Stimulated activated CD4-positive, alpha-beta T cell treated with anti-CD3 and anti-CD28 coated beads, TNF-alpha, amount 100 ng/mL, for 4 hours (primary cell): ENCODE results near the gene RGS7BP.

Experiments used
- DNase-seq, 3 experiments: peaks; one replicate each; pipeline ENCODE4 v3.0.0-alpha.2; 2020; ENCODE audit warnings: low read depth in 3 of 3

The RGS7BP gene

GRCh38 chr5:64505769-64506566, at the start of gene RGS7BP:
RGS7BP (plus strand) TSS chr5:64506015; CDS start chr5:64506625, 610 bp downstream.
- no peak for DNase-seq

GRCh38 chr5:64457846-64458245, 48.0 kb upstream of the RGS7BP start:
- no peak for DNase-seq

GRCh38 chr5:64458948-64459347, 46.9 kb upstream of the RGS7BP start:
- no peak for DNase-seq

- DNase-seq, result no peak
Observed at GRCh38 chr5:64462391-64462790, 43.4 kb upstream of the RGS7BP start.

- no peak for DNase-seq
Observed at GRCh38 chr5:64486163-64486562, 19.7 kb upstream of the RGS7BP start.

DNA sequence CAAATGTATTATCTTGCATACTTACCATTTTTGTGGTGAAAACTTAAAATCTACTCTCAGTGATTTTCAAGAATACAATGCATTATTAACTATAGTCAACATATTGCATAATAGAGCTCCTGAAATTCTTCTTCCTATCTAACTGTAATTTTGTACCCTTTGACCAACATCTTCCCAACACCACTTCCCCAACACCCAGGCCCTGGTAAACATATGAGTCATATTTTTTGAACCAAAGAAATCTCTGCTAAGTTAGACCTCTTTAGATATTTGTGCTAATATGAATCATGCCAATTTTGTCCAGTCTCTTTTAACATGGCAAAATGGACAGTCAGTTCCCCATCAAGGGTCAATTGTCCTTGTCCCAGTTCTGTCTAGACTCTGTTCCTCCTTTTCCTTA, 18.5 kb upstream of the RGS7BP start:
- no peak for DNase-seq

- no peak for DNase-seq
Observed at GRCh38 chr5:64489857-64490256, 16.0 kb upstream of the RGS7BP start.

DNA sequence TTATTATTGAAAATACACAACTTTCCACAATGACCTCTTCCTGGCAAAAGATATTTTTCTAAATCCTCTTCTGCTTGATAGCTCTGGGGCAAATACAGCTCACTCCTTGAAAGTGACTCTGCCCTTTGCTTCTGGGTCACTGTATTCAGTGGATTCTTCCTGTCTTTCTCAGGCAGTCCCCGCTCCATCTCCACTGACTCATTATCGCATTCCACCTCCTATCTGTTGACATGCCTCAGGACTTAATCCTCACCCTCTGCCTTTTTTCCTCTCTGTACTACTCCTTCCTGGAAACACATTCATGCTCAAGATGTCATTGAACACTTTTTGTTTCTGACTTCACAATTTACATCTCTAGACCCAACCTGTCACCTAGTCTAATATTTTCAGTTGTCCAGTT, 8.4 kb upstream of the RGS7BP start:
- no peak for DNase-seq

GRCh38 chr5:64502196-64502595, 3.6 kb upstream of the RGS7BP start:
- no peak for DNase-seq

DNA sequence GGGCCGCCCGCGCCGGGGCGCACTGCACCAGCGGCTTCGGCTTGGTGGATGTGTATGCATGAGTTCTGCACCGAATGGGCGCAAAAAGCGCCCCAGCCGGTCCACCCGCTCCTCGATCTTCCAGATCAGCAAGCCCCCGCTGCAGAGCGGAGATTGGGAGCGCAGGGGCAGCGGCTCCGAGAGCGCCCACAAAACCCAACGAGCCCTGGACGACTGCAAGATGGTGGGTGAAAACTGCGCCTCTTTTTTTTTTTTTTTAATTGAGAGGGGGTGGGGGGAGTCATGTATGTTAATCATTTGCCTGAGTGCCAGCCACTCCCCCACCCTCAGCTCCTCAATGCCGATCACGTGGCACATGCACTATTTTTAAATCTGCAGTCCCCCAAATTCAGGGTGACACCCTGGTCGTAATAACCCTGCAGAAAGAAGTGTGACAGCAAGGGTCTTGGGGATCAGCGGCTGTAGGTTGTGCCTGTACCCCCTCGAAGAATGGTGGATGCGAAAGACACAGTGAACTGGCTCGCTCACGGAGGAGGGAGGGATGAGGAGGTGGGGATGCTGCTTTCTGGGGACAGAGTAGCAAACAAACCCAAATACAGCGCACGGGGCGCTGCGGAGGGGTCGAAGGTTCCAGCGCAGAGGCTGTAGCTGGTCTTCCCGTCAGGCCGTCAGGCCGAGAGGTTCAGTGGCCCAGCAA, 900 bp downstream of the RGS7BP start:
- no peak for DNase-seq

GRCh38 chr5:64507264-64507605, 1.4 kb downstream of the RGS7BP start:
- DNase-seq, result no peak

DNA sequence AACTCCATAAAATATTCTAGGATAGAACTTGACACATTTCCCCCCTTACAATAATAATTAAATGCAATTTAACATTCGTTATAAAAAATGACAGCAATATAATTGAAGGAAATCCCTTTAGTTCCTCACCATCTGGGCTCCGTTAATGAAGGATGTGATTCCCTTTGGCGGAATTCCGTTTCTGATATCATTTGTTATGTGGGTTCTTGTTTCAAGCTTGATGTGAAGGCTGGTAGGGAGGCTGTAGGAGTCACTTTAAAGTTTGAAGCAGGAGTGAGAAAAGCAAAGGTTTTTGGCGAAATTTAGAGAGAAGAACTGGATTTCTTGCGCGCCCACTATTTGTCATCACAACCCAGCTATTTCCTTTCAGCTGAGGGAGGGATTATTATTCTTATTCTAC, 4.0 kb downstream of the RGS7BP start:
- no peak for DNase-seq

GRCh38 chr5:64513492-64513891, 7.7 kb downstream of the RGS7BP start:
- no peak for DNase-seq

DNA sequence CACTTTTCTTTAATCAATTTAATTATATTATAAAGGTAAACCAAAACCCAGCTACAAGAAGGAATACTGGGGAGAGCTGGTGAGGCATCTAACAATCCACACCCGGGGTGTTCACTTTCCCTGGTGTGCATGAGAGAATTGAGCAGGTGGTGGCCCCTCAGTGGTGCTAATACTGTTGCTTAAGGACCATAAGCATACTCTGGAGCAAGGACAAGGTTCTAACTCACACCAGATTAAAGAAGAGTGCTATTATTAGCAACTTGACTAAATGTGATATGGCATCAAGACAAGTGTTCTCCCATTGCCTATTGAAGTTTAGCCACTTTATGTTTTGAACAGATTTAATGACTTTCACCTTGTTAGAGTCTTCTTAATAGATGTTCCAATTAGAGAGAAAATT, 8.8 kb downstream of the RGS7BP start:
- no peak for DNase-seq

DNA sequence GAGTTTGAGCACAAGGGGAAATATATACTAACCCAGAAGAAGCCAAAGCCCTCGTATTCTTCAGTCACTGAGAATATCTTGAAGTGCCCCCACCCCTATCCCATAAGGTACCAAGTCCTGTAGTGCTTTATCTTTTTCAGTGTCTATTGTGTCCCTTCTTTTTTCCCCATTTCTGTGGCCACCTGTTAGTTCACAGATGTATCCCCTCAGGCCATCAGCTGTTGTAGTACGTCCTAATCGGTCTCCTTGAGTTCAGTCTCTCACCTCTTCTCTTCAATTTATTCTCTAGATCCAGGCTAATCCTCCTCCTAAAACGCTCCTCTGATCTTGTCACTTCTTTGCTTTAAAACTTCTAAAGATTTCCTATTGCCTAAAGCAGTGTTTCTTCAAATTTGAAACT, 10.4 kb downstream of the RGS7BP start:
- DNase-seq, result no peak

- DNase-seq, result no peak
Observed at GRCh38 chr5:64518793-64519192, 13.0 kb downstream of the RGS7BP start.

- no peak for DNase-seq
Observed at GRCh38 chr5:64519263-64519662, 13.4 kb downstream of the RGS7BP start.

GRCh38 chr5:64526734-64527439, 21.1 kb downstream of the RGS7BP start:
- DNase-seq, result no peak

DNA sequence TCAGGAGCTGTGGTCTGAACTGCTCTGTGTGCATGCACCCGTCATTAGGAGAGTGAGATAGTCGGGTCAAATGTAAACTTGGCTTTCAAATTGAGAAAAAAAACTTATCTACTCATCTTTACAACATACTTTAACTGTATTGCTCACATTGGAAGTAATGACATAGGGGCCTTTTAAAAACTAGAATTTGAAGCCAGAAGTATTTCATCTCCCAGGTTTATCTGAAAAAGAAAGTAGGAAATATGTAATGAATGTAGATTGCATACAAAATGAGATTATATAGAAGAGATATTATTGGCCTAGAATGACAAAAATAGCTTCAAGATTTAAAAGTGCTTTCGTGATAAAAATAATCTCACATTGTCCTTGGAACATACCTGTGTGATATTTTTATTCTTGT, 24.3 kb downstream of the RGS7BP start:
- no peak for DNase-seq

DNA sequence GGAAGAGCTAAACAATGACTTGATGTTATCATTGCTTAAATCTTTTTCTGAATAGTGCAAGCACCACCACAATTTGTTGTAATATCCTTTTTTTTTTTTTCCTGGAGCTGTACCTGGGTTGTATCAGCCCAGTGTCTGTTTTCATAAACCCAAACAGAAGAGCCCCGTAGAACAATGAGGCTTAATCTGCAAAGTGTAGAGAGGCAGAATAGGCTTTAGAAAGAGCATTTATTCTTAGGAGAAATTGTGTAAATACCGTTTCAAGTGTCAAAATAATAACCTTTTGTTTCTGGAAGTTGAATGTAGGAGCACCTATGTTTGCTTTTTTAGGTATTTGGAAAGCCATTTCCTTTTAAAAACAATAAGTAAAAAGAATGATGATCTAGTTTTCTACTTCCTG, 26.4 kb downstream of the RGS7BP start:
- DNase-seq, result no peak

- DNase-seq, result no peak
Observed at GRCh38 chr5:64532657-64533056, 26.8 kb downstream of the RGS7BP start.

GRCh38 chr5:64534033-64534432, 28.2 kb downstream of the RGS7BP start:
- DNase-seq, result no peak

DNA sequence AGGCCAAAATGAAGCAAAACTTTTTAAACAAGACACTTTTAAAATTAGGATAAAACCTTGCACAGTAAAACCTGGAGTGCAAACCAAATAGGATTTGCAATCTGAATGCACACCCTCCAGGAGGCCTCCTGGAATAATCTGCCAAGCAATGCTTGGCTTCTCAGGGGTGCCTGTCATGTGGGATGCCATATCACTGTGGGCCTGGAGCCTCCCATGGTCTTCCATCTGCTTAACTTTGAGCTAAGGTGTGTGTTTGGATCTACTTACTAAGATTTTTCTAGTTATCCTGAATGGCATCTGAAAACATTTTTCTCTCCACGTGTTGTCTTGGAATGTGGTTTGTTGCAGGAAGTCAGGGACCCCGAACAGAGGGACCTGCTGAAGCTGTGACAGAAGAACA, 52.1 kb downstream of the RGS7BP start:
- DNase-seq, result no peak
